Loucy (cell line): ENCODE measurements around the gene CWH43.

Source experiments
- H2AFZ ChIP-seq: fragments of 200-600 bp; sonication (generic); 2 replicates; pipeline ENCODE4 v1.6.0; 2016; ENCODE audit warnings: antibody characterized with exemption, mild to moderate bottlenecking, low read length, moderate library complexity
- H3F3A ChIP-seq: fragments of 200-600 bp; 2 replicates; pipeline ENCODE4 v1.6.0; 2016; ENCODE audit warnings: antibody characterized with exemption, low read depth, mild to moderate bottlenecking
- H3K27me3 ChIP-seq: fragments of 200-600 bp; sonication (generic); 2 replicates; pipeline ENCODE4 v1.6.1; 2014; ENCODE audit warnings: low read length, mild to moderate bottlenecking; ENCODE audit not compliant: insufficient read depth, poor library complexity, severe bottlenecking
- H3K36me3 ChIP-seq: fragments of 200-600 bp; sonication (generic); 2 replicates; pipeline ENCODE4 v1.6.1; 2016; ENCODE audit warnings: low read length; ENCODE audit not compliant: insufficient read depth
- H3K4me1 ChIP-seq: fragments of 200-600 bp; sonication (generic); 2 replicates; pipeline ENCODE4 v1.5.1; 2014; ENCODE audit warnings: low read length, mild to moderate bottlenecking; ENCODE audit not compliant: insufficient read depth, poor library complexity, severe bottlenecking
- H3K4me2 ChIP-seq: fragments of 200-600 bp; sonication (generic); 2 replicates; pipeline ENCODE4 v1.6.0; 2014; ENCODE audit warnings: antibody characterized with exemption, low read length, low read depth, mild to moderate bottlenecking; ENCODE audit not compliant: poor library complexity, severe bottlenecking
- H3K4me3 ChIP-seq: fragments of 200-600 bp; sonication (generic); 2 replicates; pipeline ENCODE4 v1.5.1; 2014; ENCODE audit warnings: low read length, mild to moderate bottlenecking, mixed read lengths; ENCODE audit not compliant: poor library complexity, severe bottlenecking
- H3K79me2 ChIP-seq: fragments of 200-600 bp; sonication (generic); 2 replicates; pipeline ENCODE4 v1.6.1; 2014; ENCODE audit warnings: low read length; ENCODE audit not compliant: insufficient read depth
- H3K9ac ChIP-seq: fragments of 200-600 bp; sonication (generic); 2 replicates; pipeline ENCODE4 v1.6.0; 2014; ENCODE audit warnings: mild to moderate bottlenecking, low read depth, low read length, moderate library complexity; ENCODE audit not compliant: poor library complexity, severe bottlenecking
- H3K9me2 ChIP-seq: fragments of 200-600 bp; sonication (generic); replicated peaks from 2 replicates; pipeline ENCODE4 v1.6.1; 2016; ENCODE audit warnings: low read depth, low read length, mixed read lengths
- H3K9me3 ChIP-seq: fragments of 200-600 bp; sonication (generic); 2 replicates; pipeline ENCODE4 v1.6.1; 2014; ENCODE audit warnings: mild to moderate bottlenecking, antibody characterized with exemption, low read length, low read depth; ENCODE audit not compliant: insufficient read depth
- H4K20me1 ChIP-seq: fragments of 200-600 bp; sonication (generic); 2 replicates; pipeline ENCODE4 v1.6.0; 2014; ENCODE audit warnings: antibody characterized with exemption, low read length, mild to moderate bottlenecking; ENCODE audit not compliant: insufficient read depth, poor library complexity, severe bottlenecking
- CTCF ChIP-seq: fragments of 200-600 bp; sonication (generic); conservative IDR thresholded peaks from 2 replicates; pipeline ENCODE4 v1.5.1; 2014; ENCODE audit warnings: mild to moderate bottlenecking, antibody characterized with exemption, low read length
- EZH2phosphoT487 ChIP-seq: fragments of 200-600 bp; IDR thresholded peaks from 2 replicates; pipeline ENCODE4 v1.6.1; 2018; ENCODE audit warnings: antibody characterized with exemption, mild to moderate bottlenecking, moderate library complexity, borderline replicate concordance

The CWH43 gene

GRCh38 chr4:49018718-49019295, 32.7 kb downstream of the CWH43 start:
- Histone ChIP-seq H3K4me3 (no peak overlapping the region), H3K9me3 (no peaks in the 10 kb centered on the region), H3K79me2 (no peaks in the 10 kb centered on the region), H3K27me3 (no peaks in the 10 kb centered on the region), H3K4me1 (no peaks in the 10 kb centered on the region), H3K4me2 (no peak overlapping the region), H2AFZ (no peak overlapping the region), H3K9me2 (no peaks in the 10 kb centered on the region), H3K9ac (no peak overlapping the region), H3F3A (no peaks in the 10 kb centered on the region), H4K20me1 (no peaks in the 10 kb centered on the region), H3K36me3 (no peaks in the 10 kb centered on the region)
- TF ChIP-seq EZH2phosphoT487 (no peak), CTCF (no peak)

GRCh38 chr4:49032440-49033161, 46.5 kb downstream of the CWH43 start:
- H2AFZ ChIP-seq = no peak overlapping the region
- H3K79me2 ChIP-seq = no peaks in the 10 kb centered on the region
- no peaks in the 10 kb centered on the region for H3K4me1 ChIP-seq
- no peaks in the 10 kb centered on the region for H3K36me3 ChIP-seq
- no peaks in the 10 kb centered on the region for H3K9me2 ChIP-seq
- H3K4me2 ChIP-seq = no peak overlapping the region
- H4K20me1 ChIP-seq = no peaks in the 10 kb centered on the region
- H3K27me3 ChIP-seq = no peaks in the 10 kb centered on the region
- H3K9me3 ChIP-seq = no peaks in the 10 kb centered on the region
- H3K4me3 ChIP-seq = no peak overlapping the region
- H3K9ac ChIP-seq = no peak overlapping the region
- TF ChIP-seq CTCF (peak; percentile 85), EZH2phosphoT487 (no peak)
- no peaks in the 10 kb centered on the region for H3F3A ChIP-seq

GRCh38 chr4:49036528-49036927, 50.5 kb downstream of the CWH43 start:
- Histone ChIP-seq H3K9me2 (no peaks in the 10 kb centered on the region), H2AFZ (no peak overlapping the region)

More at GRCh38 chr4:49036528-49036927, 50.5 kb downstream of the CWH43 start:
- Histone ChIP-seq H3K9ac (no peak overlapping the region), H3F3A (no peaks in the 10 kb centered on the region), H3K27me3 (no peaks in the 10 kb centered on the region), H3K36me3 (no peaks in the 10 kb centered on the region), H4K20me1 (no peaks in the 10 kb centered on the region), H3K9me3 (no peaks in the 10 kb centered on the region), H3K4me1 (no peaks in the 10 kb centered on the region), H3K4me2 (no peak overlapping the region), H3K79me2 (no peaks in the 10 kb centered on the region), H3K4me3 (no peak overlapping the region)
- TF ChIP-seq CTCF (no peak), EZH2phosphoT487 (no peak)
